GM23338 (cell line): ENCODE results near the gene ATP5PB. TPM values are rescaled to one million over a fixed set of nuclear protein-coding genes. Genes with fewer than 3 reads are reported as not detected.

Experiments used
- ATAC-seq: fragments of 200-7000 bp; cut with Tn5 transposase; 3 replicates; pipeline ENCODE4 v1.9.1; 2020
- DNase-seq: peaks from one replicate; pipeline ENCODE4 v3.0.0-alpha.2; 2015; ENCODE audit warnings: low spot score
- H2AFZ ChIP-seq: fragments of 200-600 bp; sonication (generic); 2 replicates; pipeline ENCODE4 v1.8.0; 2016; ENCODE audit warnings: antibody characterized with exemption, mild to moderate bottlenecking, moderate library complexity
- H3F3A ChIP-seq: fragments of 200-600 bp; sonication (generic); replicated peaks from 2 replicates; pipeline ENCODE4 v1.8.0; 2017; ENCODE audit warnings: antibody characterized with exemption, mixed run types, low read depth
- H3K27ac ChIP-seq: fragments of 200-600 bp; sonication (generic); 2 replicates; pipeline ENCODE4 v1.6.1; 2016; ENCODE audit warnings: low read depth
- H3K27me3 ChIP-seq: fragments of 200-600 bp; sonication (generic); 2 replicates; pipeline ENCODE4 v1.8.0; 2016; ENCODE audit warnings: mild to moderate bottlenecking, mixed run types, moderate library complexity; ENCODE audit not compliant: insufficient read depth
- H3K36me3 ChIP-seq: fragments of 200-600 bp; sonication (generic); 2 replicates; pipeline ENCODE4 v1.8.0; 2016; ENCODE audit warnings: mild to moderate bottlenecking; ENCODE audit not compliant: insufficient read depth
- H3K4me1 ChIP-seq: fragments of 200-600 bp; sonication (generic); 2 replicates; pipeline ENCODE4 v1.8.0; 2016; ENCODE audit warnings: mild to moderate bottlenecking, moderate library complexity; ENCODE audit not compliant: insufficient read depth
- H3K4me2 ChIP-seq: fragments of 200-600 bp; sonication (generic); 2 replicates; pipeline ENCODE4 v1.7.1; 2017; ENCODE audit warnings: mixed run types
- H3K4me3 ChIP-seq: fragments of 200-600 bp; sonication (generic); 2 replicates; pipeline ENCODE4 v1.6.1; 2016; ENCODE audit warnings: mixed run types
- H3K79me2 ChIP-seq: fragments of 200-600 bp; sonication (generic); replicated peaks from 2 replicates; pipeline ENCODE4 v1.8.0; 2017; ENCODE audit warnings: mild to moderate bottlenecking; ENCODE audit not compliant: insufficient read depth
- H3K9me2 ChIP-seq: fragments of 200-600 bp; sonication (generic); 2 replicates; pipeline ENCODE4 v1.8.0; 2017; ENCODE audit not compliant: insufficient read depth
- H4K20me1 ChIP-seq: fragments of 200-600 bp; sonication (generic); replicated peaks from 2 replicates; pipeline ENCODE4 v1.8.0; 2017; ENCODE audit warnings: mild to moderate bottlenecking; ENCODE audit not compliant: insufficient read depth
- H3K27ac Mint-ChIP-seq: 2 replicates; pipeline ENCODE4 v1.8.0; 2020; ENCODE audit warnings: inconsistent platforms, mild to moderate bottlenecking, moderate library complexity, mixed read lengths
- H3K27me3 Mint-ChIP-seq: 3 replicates; pipeline ENCODE4 v1.8.0; 2022; ENCODE audit warnings: low read depth, mild to moderate bottlenecking, moderate library complexity, mixed read lengths, inconsistent platforms; ENCODE audit not compliant: insufficient read depth, poor library complexity
- H3K36me3 Mint-ChIP-seq: 3 replicates; pipeline ENCODE4 v1.8.0; 2021; ENCODE audit warnings: low read depth, mild to moderate bottlenecking, inconsistent platforms, moderate library complexity, mixed read lengths
- H3K4me1 Mint-ChIP-seq: 3 replicates; pipeline ENCODE4 v1.8.0; 2020; ENCODE audit warnings: mild to moderate bottlenecking, inconsistent platforms, mixed read lengths
- H3K4me3 Mint-ChIP-seq: 3 replicates; pipeline ENCODE4 v1.8.0; 2021; ENCODE audit warnings: moderate library complexity, mild to moderate bottlenecking, inconsistent platforms, mixed read lengths
- H3K9me3 Mint-ChIP-seq: 3 replicates; pipeline ENCODE4 v1.8.0; 2020; ENCODE audit warnings: moderate library complexity, mild to moderate bottlenecking, inconsistent platforms, mixed read lengths
- POLR2AphosphoS5 ChIP-seq: IDR thresholded peaks from 2 replicates; pipeline ENCODE4 v1.6.1; 2016; ENCODE audit warnings: antibody characterized with exemption, low read depth
- REST ChIP-seq: IDR thresholded peaks from one replicate; pipeline ENCODE4 v1.6.1; 2018; ENCODE audit warnings: antibody characterized with exemption; ENCODE audit not compliant: unreplicated experiment
- ZNF331 ChIP-seq: fragments of 250-450 bp; sonication (Bioruptor Pico); IDR thresholded peaks from 2 replicates; pipeline ENCODE4 v1.5.0; 2020; ENCODE audit warnings: low read depth, mild to moderate bottlenecking, moderate library complexity
- ZNF462 ChIP-seq: fragments of 250-450 bp; sonication (Bioruptor Pico); IDR thresholded peaks from 2 replicates; pipeline ENCODE4 v1.5.0; 2020; ENCODE audit warnings: mild to moderate bottlenecking, moderate library complexity
- long read RNA-seq: library from polyadenylated mRNA; unstranded; transcript quantifications from one replicate; pipeline ENCODE4 v2.0.0, GENCODE V29; 2020; ENCODE audit not compliant: unreplicated experiment
- polyA plus RNA-seq: library from polyadenylated mRNA; unstranded; fragments of >200 nt; fragmentation: Nextera tagmentation; extraction: Ambion mirVana; gene quantifications from 2 replicates; pipeline ENCODE4 v1.2.1, GENCODE V29; 2016
- total RNA-seq: library from RNA; depleted of rRNA; stranded (reverse); fragments of >200 nt; shearing (Covaris generic); gene quantifications from 2 replicates; pipeline ENCODE4 v1.2.3, GENCODE V29; 2014; rRNA removed

The ATP5PB gene, protein sequence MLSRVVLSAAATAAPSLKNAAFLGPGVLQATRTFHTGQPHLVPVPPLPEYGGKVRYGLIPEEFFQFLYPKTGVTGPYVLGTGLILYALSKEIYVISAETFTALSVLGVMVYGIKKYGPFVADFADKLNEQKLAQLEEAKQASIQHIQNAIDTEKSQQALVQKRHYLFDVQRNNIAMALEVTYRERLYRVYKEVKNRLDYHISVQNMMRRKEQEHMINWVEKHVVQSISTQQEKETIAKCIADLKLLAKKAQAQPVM
- total RNA-seq (272 and 300 TPM in 2 replicates), polyA plus RNA-seq (260 and 279 TPM in 2 replicates)
- long read RNA-seq, transcript ATP5PB-201 (6 exons, 1,040 nt), result minor isoform, 7 of 244 reads
- long read RNA-seq, transcript ATP5PB-202 (7 exons, 3,156 nt), result major isoform, 232 of 244 reads
- long read RNA-seq, partial matches to known transcripts, result 2 of 244 reads
- long read RNA-seq, other reads (novel, unspliced or antisense), result 3 of 244 reads

GRCh38 chr1:111448918-111449702 lies at the start of gene ATP5PB, which contains the start of gene WDR77:
Gene ATP5PB (plus strand): TSS chr1:111449464. CDS start chr1:111449542, 78 bp downstream.
Gene WDR77 (minus strand): TSS chr1:111449256. CDS start chr1:111449169, 87 bp downstream.
- Histone ChIP-seq H3K9me2 (no peaks in the 10 kb centered on the region), H3K4me1 (peaks cover 7% of the 10 kb centered on the region; the same call in 1 of the 2 replicates), H3K79me2 (peaks cover 79% of the 10 kb centered on the region), H3K36me3 (peaks cover 20% of the 10 kb centered on the region), H4K20me1 (peaks cover 16% of the 10 kb centered on the region), H3F3A (no peaks in the 10 kb centered on the region), H3K27me3 (no peaks in the 10 kb centered on the region), H3K27ac (peak within 1 kb of the TSS; percentile 35), H2AFZ (peak within 1 kb of the TSS; percentile 49), H3K4me2 (peak within 1 kb of the TSS; percentile 100), H3K4me3 (peak within 1 kb of the TSS; percentile 71)
- DNase-seq (peak; percentile 100), ATAC-seq (peak; percentile 90)
- H3K9me3 Mint-ChIP-seq, result no peaks in the 10 kb centered on the region
- H3K4me1 Mint-ChIP-seq, result peaks cover 18% of the 10 kb centered on the region
- peaks cover 47% of the 10 kb centered on the region for H3K36me3 Mint-ChIP-seq
- H3K4me3 Mint-ChIP-seq, result peak within 1 kb of the TSS; percentile 100
- peak within 1 kb of the TSS; percentile 98 for H3K27ac Mint-ChIP-seq
- TF ChIP-seq POLR2AphosphoS5, result peak; percentile 79
- no peak for TF ChIP-seq ZNF331 (CRISPR knock-in tag)
- TF ChIP-seq REST, result peak; percentile 19
- TF ChIP-seq ZNF462 (CRISPR knock-in tag), result no peak
- H3K27me3 Mint-ChIP-seq, result peaks cover 9% of the 10 kb centered on the region
